Tibial nerve (tissue), 4 donors: ENCODE results near the gene CARHSP1. TPM values are rescaled to one million over a fixed set of nuclear protein-coding genes. Genes with fewer than 3 reads are reported as not detected.
"Not testable (repeated sequence)": the region's sequence is repeated elsewhere in the genome, so short reads cannot be mapped to it uniquely, and the experiment has no call there.

ENCODE experiments used
- DNase-seq, 2 donors: peaks; one replicate each; pipeline ENCODE4 v3.0.0-alpha.2; 2019; ENCODE audit warnings: low spot score in 2 of 2
- H3K27ac ChIP-seq, 4 donors: fragments of 200-600 bp; sonication (generic) in 3 of 4; one replicate each; pipeline ENCODE4 v1.5.1; 2017 to 2019; ENCODE audit warnings: mild to moderate bottlenecking in 1 of 4
- H3K27me3 ChIP-seq, 2 donors: fragments of 200-600 bp; sonication (generic) in 1 of 2; one replicate each; pipeline versions ENCODE4 v1.5.1 to v1.6.0; 2017 to 2019
- H3K36me3 ChIP-seq, 3 donors: fragments of 200-600 bp; sonication (generic); one replicate each; pipeline ENCODE4 v1.5.1; 2018 to 2019
- H3K4me1 ChIP-seq, 4 donors: fragments of 200-600 bp; sonication (generic) in 3 of 4; one replicate each; pipeline ENCODE4 v1.5.1; 2017 to 2019
- H3K4me3 ChIP-seq, 4 donors: fragments of 200-600 bp; sonication (generic) in 3 of 4; one replicate each; pipeline ENCODE4 v1.5.1; 2017 to 2019; ENCODE audit warnings: mild to moderate bottlenecking in 1 of 4, moderate library complexity in 1 of 4
- H3K9me3 ChIP-seq, 4 donors: fragments of 200-600 bp; sonication (generic) in 3 of 4; one replicate each; pipeline ENCODE4 v1.5.1; 2017 to 2019
- CTCF ChIP-seq, 5 experiments: fragments of 200-600 bp in 3 of 5; fragments of 450-650 bp in 2 of 5; sonication (generic) in 3 of 5; IDR thresholded peaks; one replicate each; pipeline ENCODE4 v1.5.1; 2016 to 2019; ENCODE audit warnings: antibody characterized with exemption in 5 of 5, mild to moderate bottlenecking in 3 of 5, moderate library complexity in 2 of 5
- EP300 ChIP-seq, 2 donors: sonication (generic); formaldehyde crosslinking; IDR thresholded peaks; one replicate each; pipeline ENCODE4 v1.6.1; 2017; ENCODE audit warnings: antibody characterized with exemption in 2 of 2, mild to moderate bottlenecking in 1 of 2
- POLR2A ChIP-seq, 2 donors: fragments of 450-650 bp; IDR thresholded peaks; one replicate each; pipeline ENCODE4 v1.6.1; 2017; ENCODE audit warnings: antibody characterized with exemption in 2 of 2, mild to moderate bottlenecking in 2 of 2, moderate library complexity in 2 of 2
- WGBS, 2 donors: methylation state at CpG; one replicate each; pipeline ENCODE4 v1.1.5; 2018; 5-methylcytosine and 5-hydroxymethylcytosine counted together
- total RNA-seq, 4 donors: library from RNA; depleted of rRNA; stranded (reverse); fragments of >200 nt; gene quantifications; one replicate each; pipeline ENCODE4 v1.1.0, GENCODE V29; 2016

CARHSP1 gene
- total RNA-seq, 4 donors from 2014 or later = 90.6 to 169 (median 160) TPM

DNA sequence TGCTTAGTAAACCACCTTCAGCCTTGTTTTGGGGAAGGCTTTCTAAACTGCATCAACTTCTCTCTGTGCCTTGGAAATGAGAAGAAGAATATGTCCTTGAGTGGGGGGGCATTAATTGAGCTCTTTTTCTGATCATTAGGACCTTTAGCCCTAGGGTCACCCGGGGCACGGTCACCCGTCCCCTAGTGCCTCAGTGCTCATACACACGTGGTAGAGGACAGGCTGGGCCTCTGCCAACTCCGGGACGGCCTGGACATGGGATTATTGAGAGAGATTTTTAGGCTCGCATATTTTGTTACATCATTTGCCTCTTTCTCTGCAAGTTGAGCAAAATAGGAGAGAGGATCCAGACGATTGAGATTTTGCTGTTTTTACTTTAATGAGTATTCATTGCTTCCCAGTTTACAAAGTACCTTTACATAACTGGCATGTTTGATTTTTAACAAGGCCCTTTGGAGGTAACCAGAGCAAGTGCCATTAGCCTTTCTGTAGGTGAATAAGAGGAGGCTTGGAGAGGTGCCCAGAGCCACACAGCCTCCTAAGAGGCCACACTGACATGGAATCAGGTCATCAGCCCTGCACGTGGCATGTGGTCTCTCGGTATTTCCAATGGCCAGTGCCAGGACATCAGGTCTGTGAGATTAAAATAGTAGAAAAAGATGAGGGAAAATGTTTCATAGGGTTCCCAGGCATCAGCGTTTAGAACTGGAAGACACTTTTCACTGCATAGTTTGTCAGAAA lies 60.0 kb downstream of the CARHSP1 start:
- H3K4me3 ChIP-seq = no peak overlapping the region
- no peaks in the 10 kb centered on the region for H3K4me1 ChIP-seq
- H3K9me3 ChIP-seq = no peaks in the 10 kb centered on the region
- no peak overlapping the region for H3K27ac ChIP-seq
- WGBS, 2 donors = 62 to 63% methylated on average over 11 of the region's 11 CpGs
- peaks cover 2 to 97% (median 30%) of the 10 kb centered on the region in 3 donors for H3K36me3 ChIP-seq
- DNase-seq = no peak
- TF ChIP-seq CTCF (IDR thresholded peaks at IDR 0.05) (no peak), EP300 (IDR thresholded peaks at IDR 0.05) (no peak), POLR2A (IDR thresholded peaks at IDR 0.05) (no peak)
- H3K27me3 ChIP-seq = no peaks in the 10 kb centered on the region

DNA sequence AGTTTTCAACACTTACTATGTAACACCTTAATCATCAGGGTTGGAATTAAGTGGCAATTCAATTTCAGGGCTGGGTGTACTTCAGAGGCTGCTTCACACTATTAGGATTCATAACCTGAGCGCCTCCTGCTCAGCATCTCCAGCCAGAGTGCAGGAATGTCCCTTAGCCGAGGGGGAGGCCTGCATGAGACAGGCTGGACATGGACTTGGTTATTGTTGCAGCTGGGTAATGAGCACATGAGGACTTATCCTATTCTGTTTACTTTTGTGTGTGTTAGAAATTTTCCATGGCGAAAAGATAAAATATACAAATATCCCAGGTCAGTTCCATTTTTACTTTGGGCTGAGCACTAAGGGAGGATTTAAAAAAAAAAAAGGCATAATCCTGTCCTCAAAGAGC lies 60.8 kb downstream of the CARHSP1 start:
- Histone ChIP-seq H3K27ac (no peak overlapping the region), H3K4me1 (no peaks in the 10 kb centered on the region), H3K9me3 (no peaks in the 10 kb centered on the region), H3K4me3 (no peak overlapping the region), H3K36me3 (peaks cover 4 to 97% (median 29%) of the 10 kb centered on the region in 3 donors), H3K27me3 (no peaks in the 10 kb centered on the region)
- WGBS, 2 donors = 91 to 93% methylated on average over 3 of the region's 3 CpGs
- DNase-seq = no peak
- no peak for TF ChIP-seq CTCF (IDR thresholded peaks at IDR 0.05)
- TF ChIP-seq EP300 (IDR thresholded peaks at IDR 0.05) = no peak
- no peak for TF ChIP-seq POLR2A (IDR thresholded peaks at IDR 0.05)

DNA sequence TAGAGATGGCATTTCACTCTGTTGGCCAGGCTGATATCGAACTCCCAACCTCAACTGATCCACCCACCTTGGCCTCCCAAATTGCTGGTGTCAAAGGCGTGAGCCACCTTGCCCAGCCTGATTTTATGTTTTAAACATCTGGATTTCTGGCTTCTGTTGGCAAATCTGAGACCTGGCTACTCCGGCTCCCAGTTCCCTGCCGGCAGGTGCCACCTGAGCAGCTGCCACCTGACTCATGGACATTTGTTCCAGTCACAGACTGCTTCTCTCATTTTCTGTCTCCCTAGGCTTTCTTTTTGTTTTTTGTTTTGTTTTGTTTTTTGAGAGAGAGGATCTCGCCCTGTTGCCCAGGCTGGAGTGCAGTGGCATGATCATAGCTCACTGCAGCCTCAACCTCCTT lies 61.6 kb downstream of the CARHSP1 start:
- Histone ChIP-seq H3K4me1 (no peaks in the 10 kb centered on the region), H3K9me3 (no peaks in the 10 kb centered on the region), H3K4me3 (no peak overlapping the region), H3K27ac (no peak overlapping the region), H3K36me3 (peaks cover 7 to 97% (median 25%) of the 10 kb centered on the region in 3 donors), H3K27me3 (no peaks in the 10 kb centered on the region)
- no peak for TF ChIP-seq EP300 (IDR thresholded peaks at IDR 0.05)
- no peak for TF ChIP-seq CTCF (IDR thresholded peaks at IDR 0.05)
- no peak for TF ChIP-seq POLR2A (IDR thresholded peaks at IDR 0.05)
- 92 to 98% methylated on average over 5 of the region's 5 CpGs for WGBS, 2 donors
- no peak for DNase-seq

DNA sequence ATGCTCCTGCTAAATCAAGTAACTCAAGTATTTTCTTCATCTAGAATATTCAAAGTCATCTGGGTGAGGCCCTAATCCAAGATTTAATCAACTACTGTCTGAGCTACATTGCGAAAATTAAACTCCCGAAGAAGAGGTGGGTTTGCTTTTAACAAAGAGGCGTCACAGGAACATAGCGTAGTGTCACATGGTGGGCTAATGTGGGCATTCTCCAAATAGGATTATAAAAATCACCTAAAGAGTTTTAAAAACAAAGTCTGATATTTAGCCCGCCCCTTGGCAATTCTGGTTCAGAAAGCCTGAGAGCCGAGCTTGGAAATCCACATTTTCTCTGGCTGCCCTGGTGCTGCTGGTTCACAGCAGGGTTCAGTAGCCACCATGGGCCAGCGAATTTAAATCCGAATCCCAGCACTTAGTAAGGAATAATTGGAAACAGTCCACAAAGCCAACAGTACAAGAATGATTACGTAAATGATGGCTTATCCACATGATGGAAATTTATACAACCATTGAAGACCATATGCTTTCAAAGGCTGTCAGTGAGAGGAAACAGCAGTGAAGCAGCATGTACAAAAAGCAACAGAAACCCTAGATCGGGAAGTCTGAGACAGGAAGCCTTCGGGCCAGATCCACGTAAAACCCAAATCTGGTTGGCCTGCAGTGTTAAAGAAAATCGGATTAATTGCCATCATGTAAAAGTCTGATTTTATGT lies 62.4 kb downstream of the CARHSP1 start:
- no peak for DNase-seq
- H3K9me3 ChIP-seq = no peaks in the 10 kb centered on the region
- no peak for TF ChIP-seq CTCF (IDR thresholded peaks at IDR 0.05)
- no peak overlapping the region for H3K27ac ChIP-seq
- H3K4me3 ChIP-seq = no peak overlapping the region
- 90 to 92% methylated on average over 13 of the region's 13 CpGs for WGBS, 2 donors
- no peaks in the 10 kb centered on the region for H3K27me3 ChIP-seq
- H3K4me1 ChIP-seq = peaks cover 0 to under 1% (median 0%) of the 10 kb centered on the region in 4 donors
- H3K36me3 ChIP-seq = peaks cover 7 to 97% (median 25%) of the 10 kb centered on the region in 3 donors

- no peak for TF ChIP-seq POLR2A (IDR thresholded peaks at IDR 0.05)
- no peak for TF ChIP-seq CTCF (IDR thresholded peaks at IDR 0.05)
- TF ChIP-seq EP300 (IDR thresholded peaks at IDR 0.05) = no peak
- no peak for DNase-seq
- H3K36me3 ChIP-seq = peaks cover 5 to 79% (median 22%) of the 10 kb centered on the region in 3 donors
- H3K4me3 ChIP-seq = no peak overlapping the region
- H3K27me3 ChIP-seq = no peaks in the 10 kb centered on the region
- H3K9me3 ChIP-seq = no peaks in the 10 kb centered on the region
- H3K27ac ChIP-seq = no peak overlapping the region
- peaks cover 0 to 20% (median 4%) of the 10 kb centered on the region in 4 donors for H3K4me1 ChIP-seq
- WGBS, 2 donors = 91% methylated on average over 6 of the region's 6 CpGs
These were observed 64.5 kb downstream of the CARHSP1 start for GRCh38 chr16:8804313-8804712.

DNA sequence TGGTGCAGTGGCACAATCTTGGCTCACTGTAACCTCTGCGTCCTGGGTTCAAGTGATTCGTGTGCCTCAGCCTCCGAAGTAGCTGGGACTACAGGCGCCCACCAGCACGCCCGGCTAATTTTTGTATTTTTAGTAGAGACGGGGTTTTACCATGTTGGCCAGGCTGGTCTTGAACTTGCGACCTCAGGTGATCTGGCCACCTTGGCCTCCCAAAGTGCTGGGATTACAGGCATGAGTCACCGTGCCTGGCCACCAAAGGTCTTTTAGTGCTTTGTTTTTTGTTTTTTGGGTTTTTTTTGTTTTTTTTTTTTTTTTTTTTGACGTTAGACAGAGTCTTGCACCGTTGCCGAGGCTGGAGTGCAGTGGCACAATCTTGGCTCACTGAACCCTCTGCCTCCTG lies 65.1 kb downstream of the CARHSP1 start:
- 86 to 88% methylated on average over 12 of the region's 12 CpGs for WGBS, 2 donors
- H3K36me3 ChIP-seq = peaks cover 5 to 73% (median 22%) of the 10 kb centered on the region in 3 donors
- not testable (repeated sequence) for H3K27me3 ChIP-seq

More for the DNA sequence above, 65.1 kb downstream of the CARHSP1 start:
- not testable (repeated sequence) for DNase-seq, H3K27ac ChIP-seq, H3K4me3 ChIP-seq, H3K9me3 ChIP-seq
- H3K4me1 ChIP-seq = peaks cover 0 to 25% (median 10%) of the 10 kb centered on the region in 4 donors
